ENCODE measurements around the gene DOC2B.

The DOC2B gene

GRCh38 chr17:162689-163088 is 18.8 kb downstream of the DOC2B start:
- H3K36me3 Mint-ChIP-seq: no peaks in the 10 kb centered on the region
- no peaks in the 10 kb centered on the region for H3K4me1 Mint-ChIP-seq
- no peak overlapping the region for H3K4me3 Mint-ChIP-seq
- H3K27me3 Mint-ChIP-seq: peaks cover 1% of the 10 kb centered on the region
- no peak overlapping the region for H3K27ac Mint-ChIP-seq
- H3K9me3 Mint-ChIP-seq: no peaks in the 10 kb centered on the region

DNA sequence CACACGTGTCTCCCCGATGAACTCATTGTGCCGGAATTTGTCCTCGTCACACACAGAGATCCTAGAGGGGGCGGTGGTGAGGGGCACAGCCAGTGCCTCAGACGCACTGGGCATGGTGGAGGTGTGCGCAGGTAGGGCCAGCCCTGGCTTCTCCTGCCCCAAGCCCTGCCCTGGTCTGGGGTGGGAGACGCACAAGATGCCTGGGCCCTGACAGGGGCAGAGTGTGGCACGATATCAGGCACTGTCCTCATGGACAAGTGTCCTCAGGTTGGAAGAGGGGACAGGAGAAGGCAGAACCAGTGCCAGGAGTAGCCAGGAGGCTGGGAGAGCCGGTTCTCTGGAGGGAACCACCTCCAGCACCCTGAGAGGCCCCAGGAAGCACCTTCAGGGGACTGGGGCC is 20.0 kb downstream of the DOC2B start:
- H3K27ac Mint-ChIP-seq: no peak overlapping the region
- no peaks in the 10 kb centered on the region for H3K9me3 Mint-ChIP-seq
- H3K4me3 Mint-ChIP-seq: no peak overlapping the region
- H3K36me3 Mint-ChIP-seq: no peaks in the 10 kb centered on the region
- peaks cover 1% of the 10 kb centered on the region for H3K27me3 Mint-ChIP-seq
- H3K4me1 Mint-ChIP-seq: no peaks in the 10 kb centered on the region

- Mint-ChIP-seq H3K9me3 (no peaks in the 10 kb centered on the region), H3K36me3 (no peaks in the 10 kb centered on the region), H3K4me1 (no peaks in the 10 kb centered on the region), H3K27me3 (peaks cover 1% of the 10 kb centered on the region), H3K27ac (no peak overlapping the region), H3K4me3 (no peak overlapping the region)
Measured at GRCh38 chr17:160336-160735, 21.1 kb downstream of the DOC2B start.

DNA sequence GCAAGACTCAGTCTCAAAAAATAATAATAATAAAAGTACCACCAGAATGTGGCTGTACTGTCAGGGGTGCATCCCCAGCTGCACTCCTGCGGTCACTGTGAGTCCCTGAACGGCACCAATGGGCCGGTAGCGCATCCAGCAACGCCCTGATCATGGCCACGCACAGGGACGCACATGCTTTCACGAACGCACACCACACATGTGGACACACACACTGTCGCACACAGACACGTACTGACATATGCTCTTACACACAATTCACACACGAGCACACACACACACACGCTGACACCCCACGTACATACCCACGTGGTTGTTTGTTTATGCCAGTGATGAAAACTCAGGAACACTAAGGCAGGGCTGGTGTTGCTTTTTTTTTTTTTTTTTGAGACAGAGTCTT is 21.8 kb downstream of the DOC2B start:
- Mint-ChIP-seq H3K4me3 (no peak overlapping the region), H3K27me3 (peaks cover 1% of the 10 kb centered on the region), H3K27ac (no peak overlapping the region), H3K4me1 (no peaks in the 10 kb centered on the region), H3K36me3 (no peaks in the 10 kb centered on the region), H3K9me3 (no peaks in the 10 kb centered on the region)

- Mint-ChIP-seq H3K27ac (peak overlapping the region; percentile 62), H3K36me3 (no peaks in the 10 kb centered on the region), H3K4me1 (no peaks in the 10 kb centered on the region), H3K27me3 (peaks cover 1% of the 10 kb centered on the region), H3K4me3 (no peak overlapping the region), H3K9me3 (no peaks in the 10 kb centered on the region)
Measured at GRCh38 chr17:158379-158778, 23.1 kb downstream of the DOC2B start.

- Mint-ChIP-seq H3K9me3 (no peaks in the 10 kb centered on the region), H3K27me3 (peaks cover 1% of the 10 kb centered on the region), H3K36me3 (no peaks in the 10 kb centered on the region), H3K4me3 (no peak overlapping the region), H3K27ac (no peak overlapping the region), H3K4me1 (no peaks in the 10 kb centered on the region)
Measured at GRCh38 chr17:157901-158300, 23.5 kb downstream of the DOC2B start.

- no peak overlapping the region for H3K4me3 Mint-ChIP-seq
- no peaks in the 10 kb centered on the region for H3K27me3 Mint-ChIP-seq
- H3K4me1 Mint-ChIP-seq: no peaks in the 10 kb centered on the region
- no peaks in the 10 kb centered on the region for H3K9me3 Mint-ChIP-seq
- H3K36me3 Mint-ChIP-seq: no peaks in the 10 kb centered on the region
- no peak overlapping the region for H3K27ac Mint-ChIP-seq
Measured at GRCh38 chr17:156946-157345, 24.5 kb downstream of the DOC2B start.

GRCh38 chr17:156094-156621 is 25.3 kb downstream of the DOC2B start:
- H3K4me1 Mint-ChIP-seq: no peaks in the 10 kb centered on the region
- H3K9me3 Mint-ChIP-seq: no peaks in the 10 kb centered on the region
- H3K4me3 Mint-ChIP-seq: no peak overlapping the region
- H3K36me3 Mint-ChIP-seq: no peaks in the 10 kb centered on the region
- H3K27ac Mint-ChIP-seq: no peak overlapping the region
- no peaks in the 10 kb centered on the region for H3K27me3 Mint-ChIP-seq

GRCh38 chr17:155576-155975 is 25.9 kb downstream of the DOC2B start:
- H3K9me3 Mint-ChIP-seq: no peaks in the 10 kb centered on the region
- no peaks in the 10 kb centered on the region for H3K27me3 Mint-ChIP-seq
- H3K27ac Mint-ChIP-seq: no peak overlapping the region
- H3K4me3 Mint-ChIP-seq: no peak overlapping the region
- no peaks in the 10 kb centered on the region for H3K36me3 Mint-ChIP-seq
- no peaks in the 10 kb centered on the region for H3K4me1 Mint-ChIP-seq

DNA sequence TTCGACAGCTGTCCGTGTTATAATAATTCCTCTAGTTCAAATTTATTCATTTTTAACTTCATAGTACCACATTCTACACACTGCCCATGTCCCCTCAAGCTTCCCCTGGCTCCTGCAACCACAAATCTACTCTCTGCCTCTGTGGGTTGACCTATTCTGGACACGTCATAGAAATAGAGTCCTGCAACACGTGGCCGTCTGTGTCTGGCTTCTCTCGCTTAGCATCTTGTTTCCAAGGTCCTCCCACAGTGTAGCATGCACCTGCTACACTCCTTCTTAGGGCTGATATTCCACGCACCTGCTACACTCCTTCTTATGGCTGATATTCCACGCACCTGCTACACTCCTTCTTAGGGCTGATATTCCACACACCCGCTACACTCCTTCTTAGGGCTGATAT is 27.6 kb downstream of the DOC2B start:
- Mint-ChIP-seq H3K4me1 (no peaks in the 10 kb centered on the region), H3K4me3 (no peak overlapping the region), H3K27me3 (no peaks in the 10 kb centered on the region), H3K9me3 (no peaks in the 10 kb centered on the region), H3K36me3 (no peaks in the 10 kb centered on the region), H3K27ac (no peak overlapping the region)

GRCh38 chr17:152860-153420 is 28.5 kb downstream of the DOC2B start:
- Mint-ChIP-seq H3K4me1 (no peaks in the 10 kb centered on the region), H3K4me3 (no peak overlapping the region), H3K9me3 (no peaks in the 10 kb centered on the region), H3K27me3 (no peaks in the 10 kb centered on the region), H3K36me3 (no peaks in the 10 kb centered on the region), H3K27ac (no peak overlapping the region)

GRCh38 chr17:151886-152859 is 29.3 kb downstream of the DOC2B start:
- Mint-ChIP-seq H3K36me3 (no peaks in the 10 kb centered on the region), H3K27ac (no peak overlapping the region), H3K4me1 (no peaks in the 10 kb centered on the region), H3K4me3 (no peak overlapping the region), H3K9me3 (no peaks in the 10 kb centered on the region), H3K27me3 (no peaks in the 10 kb centered on the region)

- H3K27ac Mint-ChIP-seq: no peak overlapping the region
- no peak overlapping the region for H3K4me3 Mint-ChIP-seq
- no peaks in the 10 kb centered on the region for H3K4me1 Mint-ChIP-seq
- no peaks in the 10 kb centered on the region for H3K36me3 Mint-ChIP-seq
- H3K9me3 Mint-ChIP-seq: no peaks in the 10 kb centered on the region
- H3K27me3 Mint-ChIP-seq: no peaks in the 10 kb centered on the region
Measured at GRCh38 chr17:151004-151403, 30.4 kb downstream of the DOC2B start.

- no peak overlapping the region for H3K4me3 Mint-ChIP-seq
- H3K9me3 Mint-ChIP-seq: no peaks in the 10 kb centered on the region
- no peaks in the 10 kb centered on the region for H3K4me1 Mint-ChIP-seq
- H3K36me3 Mint-ChIP-seq: no peaks in the 10 kb centered on the region
- no peaks in the 10 kb centered on the region for H3K27me3 Mint-ChIP-seq
- H3K27ac Mint-ChIP-seq: no peak overlapping the region
Measured at GRCh38 chr17:149897-150584, 31.4 kb downstream of the DOC2B start.

DNA sequence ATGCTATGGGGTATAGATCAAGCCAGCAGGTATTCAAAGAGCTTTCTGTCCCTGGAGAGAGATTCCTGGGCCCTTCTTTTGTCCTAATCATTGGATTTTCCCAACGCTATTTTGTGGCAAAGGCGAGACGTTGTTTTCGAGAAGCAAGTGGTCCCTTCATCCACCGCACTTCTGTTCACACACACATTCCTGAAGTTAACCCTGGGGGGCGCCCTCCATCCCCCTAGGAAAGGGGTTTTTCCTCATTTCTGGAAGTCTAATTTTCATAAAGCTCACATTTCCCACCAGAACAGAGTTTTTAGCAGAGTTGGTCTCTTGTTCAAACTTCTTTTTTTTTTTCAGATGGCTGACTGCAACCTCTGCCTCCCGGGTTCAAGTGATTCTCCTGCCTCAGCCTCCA is 32.2 kb downstream of the DOC2B start:
- no peak overlapping the region for H3K27ac Mint-ChIP-seq
- no peaks in the 10 kb centered on the region for H3K36me3 Mint-ChIP-seq
- no peaks in the 10 kb centered on the region for H3K27me3 Mint-ChIP-seq
- H3K4me1 Mint-ChIP-seq: no peaks in the 10 kb centered on the region
- no peak overlapping the region for H3K4me3 Mint-ChIP-seq
- H3K9me3 Mint-ChIP-seq: no peaks in the 10 kb centered on the region

DNA sequence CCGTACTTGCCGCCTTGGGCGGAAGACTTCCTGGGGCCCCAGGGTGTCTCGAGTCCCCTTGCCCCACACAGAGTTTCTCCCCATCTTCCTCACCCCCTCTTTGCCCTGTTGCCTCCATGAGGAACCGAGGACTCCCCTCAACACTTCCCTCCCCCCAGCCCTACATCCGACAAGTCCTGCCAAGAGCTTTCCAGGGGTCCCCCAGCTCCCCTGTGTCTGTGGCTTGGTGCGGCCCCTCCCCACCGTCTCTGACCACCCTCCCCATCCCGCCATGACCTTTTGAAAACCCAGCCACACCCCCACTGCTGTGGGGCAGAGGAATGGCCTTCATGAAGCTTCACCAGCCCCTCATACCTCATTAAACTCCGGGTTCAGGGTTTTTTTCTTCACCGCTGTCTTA is 32.7 kb downstream of the DOC2B start:
- Mint-ChIP-seq H3K4me3 (no peak overlapping the region), H3K9me3 (no peaks in the 10 kb centered on the region), H3K4me1 (no peaks in the 10 kb centered on the region), H3K27ac (no peak overlapping the region), H3K27me3 (no peaks in the 10 kb centered on the region), H3K36me3 (no peaks in the 10 kb centered on the region)
